ENCODE data around the gene MVK.

Gene MVK

GRCh38 chr12:109545826-109546225 is 27.8 kb upstream of the MVK start:
- DNase-seq (ENCODE audit: low read depth): no peak

GRCh38 chr12:109547286-109547685 is 26.3 kb upstream of the MVK start:
- no peak for DNase-seq (ENCODE audit: low read depth)

GRCh38 chr12:109548258-109548657 is 25.3 kb upstream of the MVK start:
- no peak for DNase-seq (ENCODE audit: low read depth)

GRCh38 chr12:109549613-109550270 is 23.9 kb upstream of the MVK start:
- DNase-seq (ENCODE audit: low read depth): no peak

GRCh38 chr12:109550281-109550680 is 23.3 kb upstream of the MVK start:
- no peak for DNase-seq (ENCODE audit: low read depth)

- DNase-seq (ENCODE audit: low read depth): no peak
Measured at GRCh38 chr12:109551108-109551507, 22.5 kb upstream of the MVK start.

GRCh38 chr12:109552971-109553370 is 20.6 kb upstream of the MVK start:
- no peak for DNase-seq (ENCODE audit: low read depth)

- no peak for DNase-seq (ENCODE audit: low read depth)
Measured at GRCh38 chr12:109553483-109553882, 20.1 kb upstream of the MVK start.

GRCh38 chr12:109553906-109554500 is 19.6 kb upstream of the MVK start:
- DNase-seq (ENCODE audit: low read depth): no peak

GRCh38 chr12:109554761-109555160 is 18.8 kb upstream of the MVK start:
- no peak for DNase-seq (ENCODE audit: low read depth)

- DNase-seq (ENCODE audit: low read depth): no peak
Measured at GRCh38 chr12:109555431-109556315, 17.9 kb upstream of the MVK start.

GRCh38 chr12:109557200-109557599 is 16.4 kb upstream of the MVK start:
- no peak for DNase-seq (ENCODE audit: low read depth)

- no peak for DNase-seq (ENCODE audit: low read depth)
Measured at GRCh38 chr12:109557805-109558204, 15.8 kb upstream of the MVK start.

- no peak for DNase-seq (ENCODE audit: low read depth)
Measured at GRCh38 chr12:109558374-109559199, 15.0 kb upstream of the MVK start.

- DNase-seq (ENCODE audit: low read depth): no peak
Measured at GRCh38 chr12:109559200-109559505, 14.4 kb upstream of the MVK start.

GRCh38 chr12:109559601-109560000 is 14.0 kb upstream of the MVK start:
- no peak for DNase-seq (ENCODE audit: low read depth)

GRCh38 chr12:109560867-109561710 is 12.5 kb upstream of the MVK start:
- DNase-seq (ENCODE audit: low read depth): no peak

GRCh38 chr12:109561711-109562030 is 11.9 kb upstream of the MVK start:
- DNase-seq (ENCODE audit: low read depth): no peak

- no peak for DNase-seq (ENCODE audit: low read depth)
Measured at GRCh38 chr12:109562871-109563270, 10.7 kb upstream of the MVK start.

- DNase-seq (ENCODE audit: low read depth): no peak
Measured at GRCh38 chr12:109563291-109564284, 10.0 kb upstream of the MVK start.

Measured in activated T-cell treated with anti-CD3 and anti-CD28 coated beads for 24 hours (primary cell).